Measurements from ENCODE around the gene EXOSC3. TPM values are rescaled to one million over a fixed set of nuclear protein-coding genes. Genes with fewer than 3 reads are reported as not detected.
A peak's percentile ranks its signal among the peaks of the same experiment; 100 is the strongest.
"Not testable (repeated sequence)": the region's sequence is repeated elsewhere in the genome, so short reads cannot be mapped to it uniquely, and the experiment has no call there.

The EXOSC3 gene
- total and polyA plus RNA-seq, 9 donors, result 20.2 to 28.3 (median 24.0) TPM

DNA sequence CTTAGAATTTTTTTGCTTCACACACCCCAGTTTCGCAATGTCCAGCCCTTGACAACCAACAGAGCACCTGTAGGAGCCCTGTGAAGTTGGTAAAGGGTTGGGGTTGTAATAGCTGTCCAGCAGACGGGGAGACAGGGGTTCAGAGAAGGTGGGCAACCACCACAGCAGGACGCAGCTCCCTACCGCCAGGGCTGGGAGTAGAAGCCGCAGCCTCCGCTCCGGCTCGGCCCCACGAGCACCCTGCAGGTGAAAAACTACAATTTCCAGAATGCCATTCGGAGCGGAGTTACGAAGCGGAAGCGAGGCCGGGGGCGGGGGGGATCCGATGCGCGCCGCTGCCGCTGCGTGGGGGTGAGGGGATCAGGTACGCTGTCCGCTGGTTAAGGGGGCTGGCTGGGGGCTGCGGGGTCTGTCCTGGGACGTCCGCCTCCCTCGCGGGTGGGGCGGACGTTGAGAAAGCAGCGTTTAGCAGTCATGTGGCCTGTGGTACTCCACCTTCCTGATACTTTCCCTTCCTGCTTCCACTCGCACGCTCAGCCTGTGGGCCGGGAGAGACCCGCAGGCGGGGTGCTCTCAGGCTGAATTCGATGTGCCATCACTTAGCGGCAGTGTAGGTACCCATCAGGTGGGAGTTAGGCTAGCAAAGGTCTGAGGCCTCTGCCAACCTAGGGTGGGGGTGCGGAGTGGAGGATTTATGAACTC is 31.2 kb downstream of the EXOSC3 start, which contains the start of gene TRMT10B:
Gene TRMT10B (plus strand): TSS at position 317 of the 702 bp plus-strand sequence. CDS start 8,127 bp downstream, outside the sequence.
- Histone ChIP-seq H3K9me3 (replicated peaks; ENCODE audit: control insufficient read depth, low read depth, low read length) (peaks cover 4% of the 10 kb centered on the region), H3K27me3 (ENCODE audit: control insufficient read depth, insufficient read depth, low read length) (no peaks in the 10 kb centered on the region), H3K4me3 (ENCODE audit: low read length) (peak within 1 kb of the TSS; percentile 58), H3K27ac (ENCODE audit: low read length) (peak within 1 kb of the TSS; percentile 69), H3K4me1 (ENCODE audit: control insufficient read depth, insufficient read depth, low read length) (peaks cover 8% of the 10 kb centered on the region), H3K36me3 (ENCODE audit: control insufficient read depth, insufficient read depth, low read length) (no peaks in the 10 kb centered on the region)
- peak; percentile 87 for DNase-seq
- WGBS (ENCODE audit: insufficient coverage), result 1% methylated on average over 20 of the region's 40 CpGs

DNA sequence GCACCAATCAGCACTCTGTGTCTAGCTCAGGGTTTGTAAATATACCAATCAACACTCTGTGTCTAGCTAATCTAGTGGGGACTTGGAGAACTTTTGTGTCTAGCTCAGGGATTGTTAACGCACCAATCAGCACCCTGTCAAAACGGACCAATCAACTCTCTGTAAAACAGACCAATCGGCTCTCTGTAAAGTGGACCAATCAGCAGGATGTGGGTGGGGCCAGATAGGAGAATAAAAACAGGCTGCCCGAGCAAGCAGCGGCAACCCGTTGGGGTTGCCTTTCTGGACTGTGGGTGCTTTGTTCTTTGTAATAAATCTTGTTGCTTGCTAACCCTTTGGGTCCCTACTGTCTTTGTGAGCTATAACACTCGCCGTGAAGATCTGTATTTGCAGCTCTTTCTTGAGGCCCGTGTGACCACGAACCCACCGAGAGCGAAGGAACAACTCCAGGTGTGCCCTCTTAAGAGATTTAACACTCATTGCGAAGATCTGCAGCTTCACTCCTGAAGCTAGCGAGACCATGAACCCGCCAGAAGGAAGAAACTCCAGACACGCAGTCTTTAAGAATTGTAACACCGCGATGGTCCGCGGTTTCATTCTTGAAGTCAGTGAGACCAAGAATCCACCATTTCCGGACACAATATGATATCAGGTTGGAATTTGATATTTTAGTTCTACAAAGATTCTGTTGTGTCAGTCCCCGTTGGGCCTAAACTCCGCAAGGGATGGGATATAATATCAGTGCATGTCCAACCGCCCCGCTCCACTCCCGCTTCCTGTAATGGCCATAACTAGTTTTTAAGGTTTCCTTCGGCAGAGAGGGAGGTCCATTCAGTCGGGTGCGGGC is 32.0 kb downstream of the EXOSC3 start:
- Histone ChIP-seq H3K4me1 (ENCODE audit: control insufficient read depth, insufficient read depth, low read length) (peaks cover 8% of the 10 kb centered on the region), H3K36me3 (ENCODE audit: control insufficient read depth, insufficient read depth, low read length) (no peaks in the 10 kb centered on the region), H3K27ac (ENCODE audit: low read length) (no peak overlapping the region), H3K9me3 (replicated peaks; ENCODE audit: control insufficient read depth, low read depth, low read length) (peaks cover 4% of the 10 kb centered on the region), H3K4me3 (ENCODE audit: low read length) (peak overlapping the region; percentile 58), H3K27me3 (ENCODE audit: control insufficient read depth, insufficient read depth, low read length) (no peaks in the 10 kb centered on the region)
- WGBS (ENCODE audit: insufficient coverage), result 91% methylated on average over 16 of the region's 29 CpGs
- DNase-seq, result no peak

DNA sequence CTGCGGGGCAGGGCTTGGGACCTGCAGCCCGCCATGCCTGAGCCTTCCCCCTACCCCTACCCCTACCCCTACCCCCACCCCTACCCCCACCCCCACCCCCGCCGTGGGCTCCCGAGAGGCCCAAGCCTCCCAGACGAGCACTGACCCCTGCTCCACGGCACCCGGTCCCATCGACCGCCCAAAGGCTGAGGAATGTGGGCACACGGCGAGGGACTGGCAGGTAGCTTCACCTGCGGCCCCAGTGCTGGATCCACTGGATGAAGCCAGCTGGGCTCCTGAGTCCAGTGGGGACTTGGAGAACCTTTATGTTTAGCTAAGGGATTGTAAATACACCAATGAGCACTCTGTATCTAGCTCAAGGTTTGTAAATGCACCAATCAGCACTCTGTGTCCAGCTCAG is 32.8 kb downstream of the EXOSC3 start:
- H3K9me3 ChIP-seq (replicated peaks; ENCODE audit: control insufficient read depth, low read depth, low read length); DNase-seq; H3K4me3 ChIP-seq (ENCODE audit: low read length); H3K27ac ChIP-seq (ENCODE audit: low read length); H3K27me3 ChIP-seq (ENCODE audit: control insufficient read depth, insufficient read depth, low read length); H3K4me1 ChIP-seq (ENCODE audit: control insufficient read depth, insufficient read depth, low read length); H3K36me3 ChIP-seq (ENCODE audit: control insufficient read depth, insufficient read depth, low read length): not testable (repeated sequence)
- WGBS (ENCODE audit: insufficient coverage), result 89% methylated on average over 8 of the region's 13 CpGs

DNA sequence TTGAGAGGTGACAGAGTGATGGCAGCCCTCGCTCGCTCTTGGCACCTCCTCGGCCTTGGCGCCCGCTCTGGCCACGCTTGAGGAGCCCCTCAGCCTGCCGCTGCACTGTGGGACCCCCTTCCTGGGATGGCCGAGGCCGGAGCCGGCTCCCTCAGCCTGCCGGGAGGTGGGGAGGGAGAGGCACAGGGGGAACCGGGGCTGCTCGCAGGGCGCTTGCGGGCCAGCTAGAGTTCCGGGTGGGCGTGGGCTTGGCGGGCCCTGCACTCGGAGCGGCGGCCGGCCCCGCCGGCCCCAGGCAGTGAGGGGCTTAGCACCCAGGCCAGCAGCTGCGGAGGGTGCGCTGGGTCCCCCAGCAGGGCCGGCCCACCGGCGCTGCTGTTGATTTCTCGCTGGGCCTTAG is 33.2 kb downstream of the EXOSC3 start:
- WGBS (ENCODE audit: insufficient coverage), result 89% methylated on average over 18 of the region's 30 CpGs
- not testable (repeated sequence) for H3K27ac ChIP-seq (ENCODE audit: low read length); H3K36me3 ChIP-seq (ENCODE audit: control insufficient read depth, insufficient read depth, low read length); H3K9me3 ChIP-seq (replicated peaks; ENCODE audit: control insufficient read depth, low read depth, low read length); H3K4me3 ChIP-seq (ENCODE audit: low read length); DNase-seq; H3K27me3 ChIP-seq (ENCODE audit: control insufficient read depth, insufficient read depth, low read length)
- H3K4me1 ChIP-seq (ENCODE audit: control insufficient read depth, insufficient read depth, low read length), result peaks cover 10% of the 10 kb centered on the region

DNA sequence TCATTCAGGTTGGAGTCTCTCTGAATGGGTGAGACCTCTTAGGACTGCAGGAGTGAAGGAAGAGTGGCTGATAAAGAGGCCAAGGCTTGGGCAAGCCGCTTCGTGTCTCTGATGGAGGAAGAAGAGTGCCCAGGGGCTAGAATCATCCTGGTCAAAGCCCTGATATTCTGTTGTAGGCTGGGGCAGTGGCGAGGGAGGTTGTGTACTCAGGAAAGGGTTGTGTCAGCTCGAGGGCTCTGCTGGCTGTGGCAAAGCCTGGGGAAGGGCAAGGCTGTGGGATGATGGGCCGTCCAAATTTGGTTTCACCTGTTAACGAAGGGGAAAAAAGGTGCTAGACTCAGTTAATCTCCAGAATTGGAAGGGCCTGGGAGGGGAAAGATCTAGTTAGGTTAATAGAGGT is 33.7 kb downstream of the EXOSC3 start:
- Histone ChIP-seq H3K27ac (ENCODE audit: low read length) (no peak overlapping the region), H3K4me1 (ENCODE audit: control insufficient read depth, insufficient read depth, low read length) (peaks cover 15% of the 10 kb centered on the region), H3K36me3 (ENCODE audit: control insufficient read depth, insufficient read depth, low read length) (no peaks in the 10 kb centered on the region), H3K9me3 (replicated peaks; ENCODE audit: control insufficient read depth, low read depth, low read length) (peaks cover 4% of the 10 kb centered on the region), H3K27me3 (ENCODE audit: control insufficient read depth, insufficient read depth, low read length) (no peaks in the 10 kb centered on the region), H3K4me3 (ENCODE audit: low read length) (no peak overlapping the region)
- no peak for DNase-seq
- WGBS (ENCODE audit: insufficient coverage), result 86% methylated on average over 6 of the region's 6 CpGs

DNA sequence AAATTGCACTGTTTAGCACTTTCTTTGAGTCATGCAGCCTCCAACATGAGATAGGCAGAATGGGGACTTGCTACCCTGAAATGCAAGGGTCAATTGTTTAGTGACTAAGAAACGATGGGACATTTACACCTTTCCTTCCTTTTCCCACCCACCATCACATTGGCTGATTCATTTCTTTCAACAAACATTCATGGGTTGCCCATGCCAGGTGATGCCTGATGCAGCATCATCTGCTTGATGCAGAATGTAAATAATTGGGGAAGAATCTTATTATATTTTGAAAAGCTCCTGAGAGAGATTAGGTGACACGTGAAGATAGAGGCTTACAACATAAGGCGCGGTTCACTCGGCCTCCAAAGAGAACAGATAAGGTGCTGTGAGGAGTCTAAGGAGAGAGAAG is 35.7 kb downstream of the EXOSC3 start:
- Histone ChIP-seq H3K4me3 (ENCODE audit: low read length) (no peak overlapping the region), H3K27me3 (ENCODE audit: control insufficient read depth, insufficient read depth, low read length) (no peaks in the 10 kb centered on the region), H3K4me1 (ENCODE audit: control insufficient read depth, insufficient read depth, low read length) (peaks cover 23% of the 10 kb centered on the region), H3K27ac (ENCODE audit: low read length) (no peak overlapping the region), H3K9me3 (replicated peaks; ENCODE audit: control insufficient read depth, low read depth, low read length) (peaks cover 4% of the 10 kb centered on the region), H3K36me3 (ENCODE audit: control insufficient read depth, insufficient read depth, low read length) (no peaks in the 10 kb centered on the region)
- WGBS (ENCODE audit: insufficient coverage), result 55% methylated on average over 4 of the region's 5 CpGs
- DNase-seq, result no peak

DNA sequence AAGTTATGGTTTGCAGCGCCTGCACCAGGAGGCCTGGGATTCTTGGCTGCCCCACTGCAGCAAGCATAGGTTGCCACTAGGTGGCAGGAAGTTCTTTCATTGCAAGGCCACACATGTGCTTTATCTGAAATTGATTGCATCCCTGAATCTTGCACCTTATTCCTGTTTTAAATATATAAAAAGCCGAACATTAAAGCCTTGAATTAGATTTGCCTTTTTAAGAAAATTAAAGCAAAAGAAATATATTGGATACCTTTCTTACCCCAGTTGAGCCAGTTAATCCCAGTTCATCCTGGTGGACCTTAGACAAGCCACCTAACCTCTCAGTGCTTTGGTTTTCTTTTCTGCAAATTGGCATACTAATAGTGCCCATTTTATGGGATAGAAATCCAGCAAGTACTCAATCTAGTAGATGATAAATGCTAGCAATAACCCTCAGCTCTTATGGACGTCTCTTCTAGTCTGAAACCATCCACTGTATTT is 37.6 kb downstream of the EXOSC3 start:
- no peak overlapping the region for H3K27ac ChIP-seq (ENCODE audit: low read length)
- WGBS (ENCODE audit: insufficient coverage), result 60% methylated on average over 2 of the region's 3 CpGs
- no peaks in the 10 kb centered on the region for H3K9me3 ChIP-seq (replicated peaks; ENCODE audit: control insufficient read depth, low read depth, low read length)
- H3K4me1 ChIP-seq (ENCODE audit: control insufficient read depth, insufficient read depth, low read length), result peaks cover 19% of the 10 kb centered on the region
- H3K4me3 ChIP-seq (ENCODE audit: low read length), result no peak overlapping the region
- H3K36me3 ChIP-seq (ENCODE audit: control insufficient read depth, insufficient read depth, low read length), result no peaks in the 10 kb centered on the region
- no peaks in the 10 kb centered on the region for H3K27me3 ChIP-seq (ENCODE audit: control insufficient read depth, insufficient read depth, low read length)
- peak; percentile 65 for DNase-seq

DNA sequence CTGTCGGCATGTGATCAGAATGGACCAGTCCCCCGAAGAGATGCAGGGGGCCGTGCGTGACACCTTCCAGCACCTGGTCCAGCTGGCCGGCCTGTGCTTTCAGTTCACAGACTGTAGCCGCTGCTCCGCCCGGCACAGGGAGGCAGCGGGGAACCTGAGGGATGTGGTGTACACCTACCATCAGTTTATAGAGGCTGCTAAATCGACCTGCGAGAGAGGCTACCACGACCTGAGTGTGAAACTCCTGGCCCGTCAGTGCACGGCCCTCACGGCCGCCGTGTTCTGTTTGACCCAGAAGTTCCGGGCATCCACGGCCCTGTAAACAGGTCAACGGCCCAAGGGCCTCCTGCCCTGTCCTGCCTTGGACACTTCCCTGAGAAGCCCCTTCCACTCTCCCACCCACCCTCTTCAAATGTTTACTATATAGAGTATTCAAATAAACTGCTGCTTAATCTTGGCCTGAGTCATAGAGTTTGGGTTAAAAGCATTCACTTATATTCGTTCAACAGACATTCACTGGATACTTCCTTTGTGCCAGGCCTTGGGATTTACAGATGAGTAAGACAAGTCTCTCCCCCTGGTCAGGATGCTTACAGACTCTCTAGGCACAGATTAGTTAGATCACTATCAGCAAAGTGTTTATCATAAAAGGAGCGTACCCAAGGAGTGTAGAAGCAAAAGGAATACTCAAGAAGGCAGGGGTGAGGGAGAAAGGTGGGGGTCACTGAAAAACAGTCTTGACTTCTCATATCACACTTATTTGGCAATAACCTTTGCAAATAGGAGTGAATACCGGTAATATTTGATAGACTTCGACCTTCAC is 38.2 kb downstream of the EXOSC3 start:
- H3K27me3 ChIP-seq (ENCODE audit: control insufficient read depth, insufficient read depth, low read length), result no peaks in the 10 kb centered on the region
- DNase-seq, result no peak
- H3K4me3 ChIP-seq (ENCODE audit: low read length), result no peak overlapping the region
- H3K4me1 ChIP-seq (ENCODE audit: control insufficient read depth, insufficient read depth, low read length), result peaks cover 19% of the 10 kb centered on the region
- 79% methylated on average over 16 of the region's 24 CpGs for WGBS (ENCODE audit: insufficient coverage)
- H3K9me3 ChIP-seq (replicated peaks; ENCODE audit: control insufficient read depth, low read depth, low read length), result no peaks in the 10 kb centered on the region
- H3K36me3 ChIP-seq (ENCODE audit: control insufficient read depth, insufficient read depth, low read length), result peaks cover 4% of the 10 kb centered on the region
- H3K27ac ChIP-seq (ENCODE audit: low read length), result no peak overlapping the region

DNA sequence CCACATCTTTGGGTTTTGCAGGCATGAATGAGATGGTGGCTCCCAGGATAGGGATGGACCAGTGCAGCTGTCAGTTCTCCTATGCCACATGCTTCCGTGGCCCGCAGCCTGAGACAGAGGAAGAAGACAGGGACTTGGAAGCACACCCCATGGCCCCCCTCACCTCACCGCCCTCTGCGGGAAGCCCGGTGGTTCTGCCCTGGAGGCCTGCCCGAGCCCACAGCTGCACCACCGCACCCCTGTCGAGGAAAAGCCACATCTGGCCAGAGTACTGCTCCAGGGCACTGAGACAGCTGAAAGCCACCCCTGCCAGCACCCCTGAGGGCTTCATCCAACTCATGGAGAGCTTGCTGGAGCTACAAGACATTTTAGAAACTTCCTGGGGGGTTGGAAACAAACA is 38.9 kb downstream of the EXOSC3 start:
- WGBS (ENCODE audit: insufficient coverage), result 68% methylated on average over 8 of the region's 8 CpGs
- Histone ChIP-seq H3K4me3 (ENCODE audit: low read length) (no peak overlapping the region), H3K4me1 (ENCODE audit: control insufficient read depth, insufficient read depth, low read length) (peaks cover 19% of the 10 kb centered on the region), H3K27me3 (ENCODE audit: control insufficient read depth, insufficient read depth, low read length) (no peaks in the 10 kb centered on the region), H3K9me3 (replicated peaks; ENCODE audit: control insufficient read depth, low read depth, low read length) (no peaks in the 10 kb centered on the region), H3K27ac (ENCODE audit: low read length) (no peak overlapping the region), H3K36me3 (ENCODE audit: control insufficient read depth, insufficient read depth, low read length) (peaks cover 9% of the 10 kb centered on the region)
- peak; percentile 64 for DNase-seq

All from muscle of leg (tissue), 11 donors.